HEK293 (cell line): ENCODE data around the gene FXYD6.
A peak's percentile ranks its signal among the peaks of the same experiment; 100 is the strongest.

Source experiments
- CTCF ChIA-PET: fragments of 350-600 bp; formaldehyde crosslinking; extraction: SDS; loops from one replicate; lab custom pipeline; 2021; ENCODE audit warnings: antibody characterized with exemption; lab: Yijun Ruan, JAX
- POLR2A ChIA-PET: fragments of 300-600 bp; formaldehyde crosslinking; extraction: SDS; loops from one replicate; lab custom pipeline; 2020; ENCODE audit warnings: antibody characterized with exemption, inconsistent platforms; lab: Yijun Ruan, JAX
- H3K27ac ChIP-seq: fragments of 200-500 bp; sonication (Bioruptor generic); 2 replicates; pipeline ENCODE4 v1.5.1; 2014; ENCODE audit warnings: low read depth, low read length, control low read depth, inconsistent platforms; ENCODE audit errors: extremely low read depth
- H3K36me3 ChIP-seq, 2 experiments: fragments of 200-500 bp in 1 of 2; sonication (Bioruptor generic) in 1 of 2; 1 replicate in 1 of 2; 2 replicates in 1 of 2; pipeline ENCODE4 v1.5.1; 2014 to 2017; ENCODE audit warnings: inconsistent platforms in 2 of 2, low read length in 2 of 2; ENCODE audit not compliant: control insufficient read depth in 2 of 2, insufficient read depth in 1 of 2
- H3K4me1 ChIP-seq: fragments of 200-500 bp; sonication (Bioruptor generic); 2 replicates; pipeline ENCODE4 v1.5.1; 2014; ENCODE audit warnings: mild to moderate bottlenecking, low read length, inconsistent platforms; ENCODE audit not compliant: control insufficient read depth, insufficient read depth
- H3K4me3 ChIP-seq: 2 replicates; pipeline ENCODE4 v1.5.1; 2011; ENCODE audit warnings: low read depth, mild to moderate bottlenecking, control low read depth, low read length, moderate library complexity
- H3K9me3 ChIP-seq: fragments of 200-500 bp; sonication (Bioruptor generic); 2 replicates; pipeline ENCODE4 v1.5.1; 2014; ENCODE audit warnings: low read depth, low read length, inconsistent platforms; ENCODE audit not compliant: control insufficient read depth, insufficient read depth
- KLF10 ChIP-seq: fragments of 450-650 bp; IDR thresholded peaks from 2 replicates; pipeline ENCODE4 v1.5.1; 2018; ENCODE audit warnings: missing biosample characterization, mild to moderate bottlenecking, missing genetic modification characterization
- KLF9 ChIP-seq: fragments of 450-650 bp; formaldehyde crosslinking; IDR thresholded peaks from 2 replicates; pipeline ENCODE4 v1.5.1; 2016; ENCODE audit warnings: missing biosample characterization, missing genetic modification characterization, low read depth
- MYNN ChIP-seq: fragments of 450-650 bp; formaldehyde crosslinking; IDR thresholded peaks from 2 replicates; pipeline ENCODE4 v1.5.1; 2016; ENCODE audit warnings: missing biosample characterization, missing genetic modification characterization, borderline replicate concordance
- WT1 ChIP-seq: fragments of 450-650 bp; formaldehyde crosslinking; IDR thresholded peaks from 2 replicates; pipeline ENCODE4 v1.5.1; 2016; ENCODE audit warnings: missing biosample characterization, missing genetic modification characterization
- ZIC2 ChIP-seq: fragments of 450-650 bp; formaldehyde crosslinking; IDR thresholded peaks from 2 replicates; pipeline ENCODE4 v1.5.1; 2016; ENCODE audit warnings: missing biosample characterization, missing genetic modification characterization
- ZNF19 ChIP-seq: fragments of 450-650 bp; formaldehyde crosslinking; IDR thresholded peaks from 2 replicates; pipeline ENCODE4; 2016; ENCODE audit warnings: missing biosample characterization, missing genetic modification characterization, low read depth
- ZNF2 ChIP-seq: fragments of 450-650 bp; formaldehyde crosslinking; IDR thresholded peaks from 2 replicates; pipeline ENCODE4 v1.5.1; 2016; ENCODE audit warnings: missing biosample characterization, missing genetic modification characterization
- ZNF239 ChIP-seq: fragments of 450-650 bp; formaldehyde crosslinking; IDR thresholded peaks from 2 replicates; pipeline ENCODE4 v1.5.1; 2016; ENCODE audit warnings: missing biosample characterization, missing genetic modification characterization
- ZNF335 ChIP-seq: fragments of 450-650 bp; formaldehyde crosslinking; conservative IDR thresholded peaks from 2 replicates; pipeline ENCODE4 v1.5.1; 2016; ENCODE audit warnings: missing biosample characterization, missing genetic modification characterization
- ZNF416 ChIP-seq: fragments of 450-650 bp; formaldehyde crosslinking; IDR thresholded peaks from 2 replicates; pipeline ENCODE4 v1.5.1; 2016; ENCODE audit warnings: missing biosample characterization, missing genetic modification characterization
- ZNF837 ChIP-seq: fragments of 450-650 bp; formaldehyde crosslinking; IDR thresholded peaks from 2 replicates; pipeline ENCODE4 v1.5.1; 2016; ENCODE audit warnings: missing biosample characterization, missing genetic modification characterization
- TF ChIP-seq, protein P1 (sequence below): fragments of 450-650 bp; formaldehyde crosslinking; IDR thresholded peaks from 2 replicates; pipeline ENCODE4 v1.5.1; 2016; ENCODE audit warnings: missing biosample characterization, missing genetic modification characterization
- TF ChIP-seq, protein P2 (sequence below): fragments of 450-650 bp; formaldehyde crosslinking; IDR thresholded peaks from 2 replicates; pipeline ENCODE4 v1.5.1; 2017; ENCODE audit warnings: missing biosample characterization, missing genetic modification characterization
- TF ChIP-seq, protein P3 (sequence below): fragments of 450-650 bp; formaldehyde crosslinking; IDR thresholded peaks from 2 replicates; pipeline ENCODE4 v1.5.1; 2016; ENCODE audit warnings: missing biosample characterization, missing genetic modification characterization
- TF ChIP-seq, protein P4 (sequence below): fragments of 450-650 bp; formaldehyde crosslinking; IDR thresholded peaks from 2 replicates; pipeline ENCODE4 v1.5.1; 2016; ENCODE audit warnings: missing biosample characterization, missing genetic modification characterization

Gene FXYD6

DNA sequence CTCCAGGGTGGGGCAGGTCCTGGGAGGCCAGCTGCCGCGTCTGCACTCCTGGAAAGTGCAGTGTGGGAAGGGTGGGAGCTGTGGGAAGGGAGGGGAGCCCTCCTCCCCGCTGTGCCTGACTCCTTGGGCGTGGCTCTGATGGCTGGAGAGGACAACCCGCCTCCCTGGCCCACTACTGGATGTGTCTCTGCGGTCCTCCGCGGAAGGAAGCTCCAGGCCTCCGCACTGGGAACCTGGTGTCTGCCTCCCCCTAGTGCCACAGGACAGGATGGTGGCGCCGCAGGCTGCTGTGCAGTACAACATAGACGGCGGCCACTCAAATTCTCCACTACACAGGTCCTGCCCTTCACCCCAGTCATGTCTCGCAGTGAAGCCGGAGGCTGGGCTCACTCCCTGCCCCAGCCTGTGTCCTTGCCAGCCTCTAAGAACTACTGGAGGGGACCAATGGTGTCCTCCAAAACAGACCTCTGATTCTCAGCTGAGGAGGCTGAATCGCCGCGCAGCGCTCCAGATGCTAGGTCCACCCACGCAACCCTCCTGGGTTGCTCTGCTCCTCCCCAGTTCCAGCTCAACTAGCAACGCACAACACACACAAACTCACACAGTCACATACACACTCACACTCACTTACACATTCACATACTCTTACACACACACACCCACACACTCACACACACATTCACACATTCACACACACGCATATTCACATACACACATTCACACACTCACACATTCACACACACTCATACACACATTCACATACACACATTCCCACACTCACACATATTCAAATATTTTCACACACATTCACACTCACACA is 67.0 kb downstream of the FXYD6 start (continued):
- TF ChIP-seq, protein P1, sequence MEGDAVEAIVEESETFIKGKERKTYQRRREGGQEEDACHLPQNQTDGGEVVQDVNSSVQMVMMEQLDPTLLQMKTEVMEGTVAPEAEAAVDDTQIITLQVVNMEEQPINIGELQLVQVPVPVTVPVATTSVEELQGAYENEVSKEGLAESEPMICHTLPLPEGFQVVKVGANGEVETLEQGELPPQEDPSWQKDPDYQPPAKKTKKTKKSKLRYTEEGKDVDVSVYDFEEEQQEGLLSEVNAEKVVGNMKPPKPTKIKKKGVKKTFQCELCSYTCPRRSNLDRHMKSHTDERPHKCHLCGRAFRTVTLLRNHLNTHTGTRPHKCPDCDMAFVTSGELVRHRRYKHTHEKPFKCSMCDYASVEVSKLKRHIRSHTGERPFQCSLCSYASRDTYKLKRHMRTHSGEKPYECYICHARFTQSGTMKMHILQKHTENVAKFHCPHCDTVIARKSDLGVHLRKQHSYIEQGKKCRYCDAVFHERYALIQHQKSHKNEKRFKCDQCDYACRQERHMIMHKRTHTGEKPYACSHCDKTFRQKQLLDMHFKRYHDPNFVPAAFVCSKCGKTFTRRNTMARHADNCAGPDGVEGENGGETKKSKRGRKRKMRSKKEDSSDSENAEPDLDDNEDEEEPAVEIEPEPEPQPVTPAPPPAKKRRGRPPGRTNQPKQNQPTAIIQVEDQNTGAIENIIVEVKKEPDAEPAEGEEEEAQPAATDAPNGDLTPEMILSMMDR (tag by site-specific recombination): peak; percentile 68
- no peak for TF ChIP-seq ZNF416 (tag by site-specific recombination)
- TF ChIP-seq, protein P2, sequence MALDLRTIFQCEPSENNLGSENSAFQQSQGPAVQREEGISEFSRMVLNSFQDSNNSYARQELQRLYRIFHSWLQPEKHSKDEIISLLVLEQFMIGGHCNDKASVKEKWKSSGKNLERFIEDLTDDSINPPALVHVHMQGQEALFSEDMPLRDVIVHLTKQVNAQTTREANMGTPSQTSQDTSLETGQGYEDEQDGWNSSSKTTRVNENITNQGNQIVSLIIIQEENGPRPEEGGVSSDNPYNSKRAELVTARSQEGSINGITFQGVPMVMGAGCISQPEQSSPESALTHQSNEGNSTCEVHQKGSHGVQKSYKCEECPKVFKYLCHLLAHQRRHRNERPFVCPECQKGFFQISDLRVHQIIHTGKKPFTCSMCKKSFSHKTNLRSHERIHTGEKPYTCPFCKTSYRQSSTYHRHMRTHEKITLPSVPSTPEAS (tag by site-specific recombination): peak; percentile 69
- TF ChIP-seq ZNF335 (tag by site-specific recombination): no peak
- TF ChIP-seq ZIC2 (tag by site-specific recombination): peak; percentile 16; the same call in 1 of the 2 replicates
- no peak for TF ChIP-seq KLF10 (tag by site-specific recombination)
- peak; percentile 63; the same call in 1 of the 2 replicates for TF ChIP-seq ZNF2
- TF ChIP-seq, protein P3, sequence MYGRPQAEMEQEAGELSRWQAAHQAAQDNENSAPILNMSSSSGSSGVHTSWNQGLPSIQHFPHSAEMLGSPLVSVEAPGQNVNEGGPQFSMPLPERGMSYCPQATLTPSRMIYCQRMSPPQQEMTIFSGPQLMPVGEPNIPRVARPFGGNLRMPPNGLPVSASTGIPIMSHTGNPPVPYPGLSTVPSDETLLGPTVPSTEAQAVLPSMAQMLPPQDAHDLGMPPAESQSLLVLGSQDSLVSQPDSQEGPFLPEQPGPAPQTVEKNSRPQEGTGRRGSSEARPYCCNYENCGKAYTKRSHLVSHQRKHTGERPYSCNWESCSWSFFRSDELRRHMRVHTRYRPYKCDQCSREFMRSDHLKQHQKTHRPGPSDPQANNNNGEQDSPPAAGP: peak; percentile 77; the same call in 1 of the 2 replicates
- 0 out of 2 replicates have a peak, but pooled peaks have one; percentile 18 for TF ChIP-seq KLF9 (tag by site-specific recombination)
- TF ChIP-seq, all 188 proteins: peak for 11

DNA sequence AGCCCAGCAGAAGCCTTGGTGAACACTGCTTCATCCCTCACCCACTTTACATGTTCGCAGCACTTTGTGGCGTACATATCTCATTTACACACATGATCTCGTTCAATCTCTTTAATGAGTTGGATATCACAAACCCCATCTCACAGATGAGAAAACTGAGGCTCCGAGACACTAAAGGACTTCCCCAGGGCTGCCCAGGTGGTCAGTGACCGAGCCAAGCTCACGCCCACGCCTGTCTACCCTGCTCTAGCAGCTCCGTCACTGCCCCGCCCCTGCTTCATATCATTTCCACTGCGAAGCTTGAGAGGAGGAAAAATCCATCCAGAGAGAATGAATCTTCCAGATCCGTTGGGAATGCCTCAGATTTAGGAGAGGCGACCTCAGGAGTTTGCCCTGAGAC is 67.7 kb downstream of the FXYD6 start:
- H3K4me3 ChIP-seq: no peak overlapping the region
- TF ChIP-seq WT1 (no peak), MYNN (no peak), ZNF19 (tag by site-specific recombination) (no peak), ZNF239 (tag by site-specific recombination) (no peak), ZNF837 (no peak)
- TF ChIP-seq, protein P4, sequence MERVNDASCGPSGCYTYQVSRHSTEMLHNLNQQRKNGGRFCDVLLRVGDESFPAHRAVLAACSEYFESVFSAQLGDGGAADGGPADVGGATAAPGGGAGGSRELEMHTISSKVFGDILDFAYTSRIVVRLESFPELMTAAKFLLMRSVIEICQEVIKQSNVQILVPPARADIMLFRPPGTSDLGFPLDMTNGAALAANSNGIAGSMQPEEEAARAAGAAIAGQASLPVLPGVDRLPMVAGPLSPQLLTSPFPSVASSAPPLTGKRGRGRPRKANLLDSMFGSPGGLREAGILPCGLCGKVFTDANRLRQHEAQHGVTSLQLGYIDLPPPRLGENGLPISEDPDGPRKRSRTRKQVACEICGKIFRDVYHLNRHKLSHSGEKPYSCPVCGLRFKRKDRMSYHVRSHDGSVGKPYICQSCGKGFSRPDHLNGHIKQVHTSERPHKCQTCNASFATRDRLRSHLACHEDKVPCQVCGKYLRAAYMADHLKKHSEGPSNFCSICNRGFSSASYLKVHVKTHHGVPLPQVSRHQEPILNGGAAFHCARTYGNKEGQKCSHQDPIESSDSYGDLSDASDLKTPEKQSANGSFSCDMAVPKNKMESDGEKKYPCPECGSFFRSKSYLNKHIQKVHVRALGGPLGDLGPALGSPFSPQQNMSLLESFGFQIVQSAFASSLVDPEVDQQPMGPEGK (tag by site-specific recombination): no peak

More for the DNA sequence above, 67.7 kb downstream of the FXYD6 start:
- Histone ChIP-seq H3K36me3 (no peaks in the 10 kb centered on the region), H3K9me3 (no peaks in the 10 kb centered on the region), H3K27ac (no peak overlapping the region), H3K4me1 (no peaks in the 10 kb centered on the region)
- POLR2A ChIA-PET: no interaction called here
- CTCF ChIA-PET: interaction anchor here (0.6 to 6.3 kb wide), 37 partner anchors 9 to 761 kb away, joined by 3 to 131 read pairs (median 4); partner anchors contain the start of genes DSCAML1 and FXYD2
